ENCODE measurements around the gene C22orf23.

DNA sequence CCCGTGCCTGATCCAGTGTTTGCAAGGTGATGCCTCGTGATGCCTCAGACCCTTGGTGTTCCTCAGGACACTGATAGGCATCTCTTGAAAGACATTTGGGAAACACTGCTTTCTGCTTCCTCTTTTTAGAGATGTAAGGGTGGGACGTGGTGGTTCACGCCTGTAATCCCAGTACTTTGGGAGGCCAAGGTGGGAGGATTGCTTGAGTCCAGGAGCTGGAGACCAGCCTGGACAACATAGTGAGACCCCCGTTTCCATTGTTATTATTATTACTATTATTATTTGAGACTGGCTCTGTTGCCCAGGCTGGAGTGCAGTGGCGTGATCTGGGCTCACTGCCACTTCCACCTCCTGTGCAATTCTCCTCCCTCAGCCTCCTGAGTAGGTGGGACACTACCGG, 37.5 kb upstream of the C22orf23 start:
- TF ChIP-seq, protein P1, sequence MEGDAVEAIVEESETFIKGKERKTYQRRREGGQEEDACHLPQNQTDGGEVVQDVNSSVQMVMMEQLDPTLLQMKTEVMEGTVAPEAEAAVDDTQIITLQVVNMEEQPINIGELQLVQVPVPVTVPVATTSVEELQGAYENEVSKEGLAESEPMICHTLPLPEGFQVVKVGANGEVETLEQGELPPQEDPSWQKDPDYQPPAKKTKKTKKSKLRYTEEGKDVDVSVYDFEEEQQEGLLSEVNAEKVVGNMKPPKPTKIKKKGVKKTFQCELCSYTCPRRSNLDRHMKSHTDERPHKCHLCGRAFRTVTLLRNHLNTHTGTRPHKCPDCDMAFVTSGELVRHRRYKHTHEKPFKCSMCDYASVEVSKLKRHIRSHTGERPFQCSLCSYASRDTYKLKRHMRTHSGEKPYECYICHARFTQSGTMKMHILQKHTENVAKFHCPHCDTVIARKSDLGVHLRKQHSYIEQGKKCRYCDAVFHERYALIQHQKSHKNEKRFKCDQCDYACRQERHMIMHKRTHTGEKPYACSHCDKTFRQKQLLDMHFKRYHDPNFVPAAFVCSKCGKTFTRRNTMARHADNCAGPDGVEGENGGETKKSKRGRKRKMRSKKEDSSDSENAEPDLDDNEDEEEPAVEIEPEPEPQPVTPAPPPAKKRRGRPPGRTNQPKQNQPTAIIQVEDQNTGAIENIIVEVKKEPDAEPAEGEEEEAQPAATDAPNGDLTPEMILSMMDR (conservative IDR thresholded peaks at IDR 0.05), result no peak
- no peak for TF ChIP-seq EZH2 (IDR thresholded peaks at IDR 0.05; ENCODE audit: low read depth)
